Activated T-cell treated with anti-CD3 and anti-CD28 coated beads, Interleukin-2, amount 50 U/mL, for 48 hours (primary cell): Measurements from ENCODE around the gene HSP90AB1.
A peak's percentile ranks its signal among the peaks of the same experiment; 100 is the strongest.
"Not testable (repeated sequence)": the region's sequence is repeated elsewhere in the genome, so short reads cannot be mapped to it uniquely, and the experiment has no call there.

Experiments used
- DNase-seq, 2 experiments: peaks; one replicate each; pipeline ENCODE4 v3.0.0-alpha.2; 2020

Gene HSP90AB1

GRCh38 chr6:44222486-44223318, 24.2 kb upstream of the HSP90AB1 start:
- DNase-seq, result no peak

DNA sequence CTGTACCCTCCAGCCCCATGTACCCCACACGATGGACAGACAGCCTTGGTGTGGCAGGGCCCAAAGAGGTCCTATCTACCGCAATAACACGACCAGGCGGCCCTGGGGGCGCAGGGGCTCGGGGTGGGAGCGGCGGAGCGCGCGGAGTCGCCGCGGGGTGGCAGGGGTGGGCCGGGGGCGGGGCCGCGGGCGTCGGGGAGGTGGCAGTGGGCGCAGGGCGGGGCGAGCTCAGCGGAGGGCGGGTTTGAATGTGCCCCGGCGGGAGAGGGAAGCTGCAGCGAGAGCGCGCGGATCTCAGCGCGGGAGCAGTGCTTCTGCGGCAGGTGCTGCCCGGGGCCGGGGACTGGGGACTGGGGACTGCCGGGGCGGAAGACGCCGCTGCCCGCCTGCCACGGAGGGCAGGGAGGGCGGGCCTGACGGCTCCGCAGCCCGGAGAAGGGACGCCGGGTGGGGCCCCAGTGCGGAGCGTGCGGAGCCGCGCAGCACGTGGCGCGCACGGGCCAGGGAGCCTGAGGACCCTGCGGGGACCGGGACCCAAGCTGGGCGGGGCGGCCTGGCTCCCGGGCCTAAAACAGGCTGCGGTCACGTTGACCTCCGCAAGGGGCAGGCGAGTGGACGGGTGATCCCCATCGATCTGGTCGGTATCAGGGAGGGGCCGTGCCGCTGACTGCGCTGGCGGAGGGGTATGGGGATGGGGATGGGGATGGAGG, 23.4 kb upstream of the HSP90AB1 start, which contains the start of gene SLC29A1:
SLC29A1 (plus strand) TSS at position 277 of the 710 bp plus-strand sequence. CDS start 3,719 bp downstream, outside the sequence.
- peak; percentile 88 to 92 for DNase-seq

- DNase-seq, result peak; percentile 48 to 49
Observed at GRCh38 chr6:44224029-44224964, 22.6 kb upstream of the HSP90AB1 start.

- no peak for DNase-seq
Observed at GRCh38 chr6:44224965-44225305, 22.0 kb upstream of the HSP90AB1 start.

- no peak for DNase-seq
Observed at GRCh38 chr6:44225579-44226325, 21.1 kb upstream of the HSP90AB1 start.

- no peak for DNase-seq
Observed at GRCh38 chr6:44226368-44227147, 20.3 kb upstream of the HSP90AB1 start.

GRCh38 chr6:44227148-44227793, 19.6 kb upstream of the HSP90AB1 start:
- DNase-seq, result peak in 1 of 2 experiments; percentile 13

DNA sequence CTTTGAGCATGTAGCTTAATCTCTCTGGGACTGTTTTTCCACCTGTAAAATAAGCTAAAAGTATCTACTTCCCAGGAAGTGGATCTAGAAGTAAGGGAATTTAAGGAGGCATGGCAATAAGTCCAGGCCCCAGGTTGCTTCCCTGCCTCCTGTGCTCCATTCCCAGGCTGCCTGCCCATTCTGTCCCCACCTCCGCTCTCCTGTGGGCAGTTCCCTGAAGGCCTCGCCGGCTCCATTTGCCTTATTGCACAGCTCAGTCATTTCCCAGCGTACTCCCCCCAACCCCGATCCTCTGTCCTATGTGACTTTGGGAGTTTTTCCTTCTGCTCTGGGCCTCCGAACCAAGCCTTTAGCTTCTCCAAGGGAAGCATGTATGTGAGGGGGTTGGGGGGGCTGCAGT, 18.9 kb upstream of the HSP90AB1 start:
- no peak for DNase-seq

GRCh38 chr6:44228433-44228832, 18.5 kb upstream of the HSP90AB1 start:
- DNase-seq, result peak in 1 of 2 experiments; percentile 16

DNA sequence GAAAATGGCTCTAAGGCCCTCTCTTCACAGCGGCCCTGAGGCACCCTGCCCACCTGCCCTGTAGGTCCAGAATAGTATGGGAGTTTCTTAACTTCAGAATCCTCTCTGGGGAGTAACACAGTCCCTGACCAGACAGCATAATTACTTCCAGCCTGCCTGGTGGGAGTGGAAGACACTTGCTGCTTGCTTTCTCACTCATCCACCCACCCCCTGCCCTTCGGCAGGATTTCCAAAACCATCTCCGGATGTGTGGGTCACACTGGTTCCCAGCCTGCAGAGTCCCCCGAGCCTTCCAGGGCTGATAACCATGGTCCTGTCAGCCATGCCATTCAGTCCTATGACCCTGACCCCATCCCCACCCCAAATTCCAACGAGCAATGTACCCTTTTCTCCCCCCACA, 18.1 kb upstream of the HSP90AB1 start:
- DNase-seq, result peak in 1 of 2 experiments; percentile 11

GRCh38 chr6:44229376-44230033, 17.4 kb upstream of the HSP90AB1 start:
- DNase-seq, result no peak

DNA sequence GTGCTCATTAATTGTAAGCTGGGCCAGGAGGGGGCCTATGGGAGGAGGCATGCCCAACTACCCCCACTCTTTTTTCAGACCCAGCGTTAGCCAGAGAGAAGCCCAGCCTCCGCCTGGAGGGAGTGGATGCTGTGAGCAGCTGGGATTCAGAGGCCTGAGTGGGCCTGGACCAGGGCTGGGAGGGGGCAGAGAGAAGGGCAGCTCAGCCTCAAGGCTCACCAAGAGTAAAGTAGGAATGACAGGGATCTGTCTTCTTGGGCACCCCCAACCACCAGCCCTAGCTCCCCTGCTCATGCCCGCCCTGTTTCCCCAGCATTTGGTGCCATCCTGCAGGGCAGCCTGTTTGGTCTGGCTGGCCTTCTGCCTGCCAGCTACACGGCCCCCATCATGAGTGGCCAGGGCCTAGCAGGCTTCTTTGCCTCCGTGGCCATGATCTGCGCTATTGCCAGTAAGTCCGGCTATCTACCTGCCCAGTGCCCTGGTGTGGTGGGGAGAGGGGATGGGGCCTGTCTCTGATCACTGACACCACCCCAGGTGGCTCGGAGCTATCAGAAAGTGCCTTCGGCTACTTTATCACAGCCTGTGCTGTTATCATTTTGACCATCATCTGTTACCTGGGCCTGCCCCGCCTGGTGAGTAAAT, 16.7 kb upstream of the HSP90AB1 start:
- peak in 1 of 2 experiments; percentile 11 for DNase-seq

- DNase-seq, result not testable (repeated sequence)
Observed at GRCh38 chr6:44231426-44231825, 15.5 kb upstream of the HSP90AB1 start.

DNA sequence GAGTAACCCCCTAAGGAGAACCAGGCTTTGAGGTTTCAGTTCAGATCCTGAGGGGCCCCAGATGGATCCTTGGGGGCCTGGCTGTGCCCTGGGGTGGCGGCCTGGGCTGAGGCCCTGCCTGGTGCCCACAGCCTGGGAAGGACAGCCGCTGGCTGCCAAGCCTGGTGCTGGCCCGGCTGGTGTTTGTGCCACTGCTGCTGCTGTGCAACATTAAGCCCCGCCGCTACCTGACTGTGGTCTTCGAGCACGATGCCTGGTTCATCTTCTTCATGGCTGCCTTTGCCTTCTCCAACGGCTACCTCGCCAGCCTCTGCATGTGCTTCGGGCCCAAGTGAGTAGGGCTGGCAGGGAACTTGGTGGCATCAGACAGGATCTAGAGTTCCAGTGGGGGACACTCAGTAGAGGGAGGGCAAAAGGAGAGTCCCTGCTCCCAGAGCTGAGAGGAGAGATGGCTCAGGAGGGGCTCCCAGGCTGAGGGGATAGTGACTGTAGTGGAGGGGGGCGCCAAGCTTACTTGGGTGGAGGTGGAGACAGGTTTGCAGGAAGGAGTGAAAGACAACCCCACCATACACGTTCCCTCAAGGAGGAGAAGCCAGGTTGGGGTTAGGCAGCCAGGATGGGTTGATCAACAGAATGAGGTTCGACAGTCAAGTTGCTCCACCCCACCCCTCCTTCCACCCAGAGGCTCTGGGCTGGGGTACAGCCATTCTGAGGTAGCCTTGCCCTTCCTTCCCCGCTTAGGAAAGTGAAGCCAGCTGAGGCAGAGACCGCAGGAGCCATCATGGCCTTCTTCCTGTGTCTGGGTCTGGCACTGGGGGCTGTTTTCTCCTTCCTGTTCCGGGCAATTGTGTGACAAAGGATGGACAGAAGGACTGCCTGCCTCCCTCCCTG, 14.0 kb upstream of the HSP90AB1 start:
- DNase-seq, result no peak

- DNase-seq, result no peak
Observed at GRCh38 chr6:44233567-44234100, 13.3 kb upstream of the HSP90AB1 start.

DNA sequence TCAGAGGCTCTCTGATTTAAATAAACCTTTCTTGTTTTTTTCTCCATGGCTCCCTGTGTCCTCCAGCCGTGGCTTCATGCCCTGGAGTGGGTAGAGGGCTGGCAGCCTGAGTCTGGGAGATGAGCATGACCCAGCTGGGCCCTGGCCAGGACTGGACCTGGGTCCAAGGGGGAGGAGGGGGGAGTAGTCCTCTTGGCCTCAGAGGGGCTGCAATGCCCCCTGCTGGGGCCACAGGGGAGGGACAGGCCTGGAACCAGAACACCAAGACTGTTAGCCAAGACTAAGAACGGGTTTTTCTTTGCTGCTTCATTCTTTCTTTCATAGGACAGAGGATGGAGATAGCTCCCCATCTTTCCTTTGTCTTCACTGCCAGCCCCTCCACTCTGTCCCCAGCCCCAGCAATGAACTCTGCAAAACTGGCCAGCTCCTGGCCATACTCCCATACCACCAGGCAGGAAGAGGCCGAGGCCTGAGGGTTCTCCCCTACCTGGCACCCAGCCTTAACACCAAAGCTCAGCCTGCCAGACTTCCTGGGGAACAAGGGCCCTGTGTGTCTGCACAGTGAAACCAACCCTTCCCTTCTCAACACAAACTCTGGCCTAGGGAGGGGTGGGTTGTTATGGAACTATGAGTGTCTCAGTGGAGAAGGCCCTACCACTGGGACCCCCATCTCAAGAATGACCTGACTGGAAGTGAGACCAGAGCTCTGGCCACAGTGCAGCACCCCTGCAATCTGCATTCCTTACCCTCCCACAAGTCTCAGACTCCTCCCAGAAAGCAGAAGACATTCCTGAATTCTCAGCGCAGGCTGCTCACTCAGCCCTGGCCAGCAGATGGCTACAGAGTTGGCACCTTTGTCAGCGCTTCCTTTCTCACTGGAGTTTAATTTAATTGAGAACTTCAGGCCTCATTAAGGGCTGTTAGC, 12.5 kb upstream of the HSP90AB1 start:
- DNase-seq, result peak in 1 of 2 experiments; percentile 43

DNA sequence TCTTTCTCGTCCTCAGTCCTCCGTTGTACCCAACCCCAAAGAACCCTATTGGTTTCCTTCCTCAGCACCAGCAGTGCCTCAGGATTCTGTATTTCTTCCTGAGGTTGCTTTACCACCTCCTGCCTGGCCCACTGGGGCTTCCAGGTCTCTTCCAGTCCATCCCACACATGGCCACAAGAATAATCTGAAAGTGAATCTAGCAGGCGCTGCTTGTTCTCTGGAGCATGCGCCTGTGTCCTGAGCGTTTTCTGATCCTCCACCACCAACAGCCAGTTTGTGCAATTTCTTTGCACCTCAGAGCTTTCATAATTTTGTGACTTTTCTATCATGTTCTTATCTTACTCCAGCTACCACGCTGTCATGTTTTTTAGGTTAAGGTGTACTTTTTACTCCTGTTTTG, 11.6 kb upstream of the HSP90AB1 start:
- no peak for DNase-seq
